ENCODE measurements around the gene MAP4K4.
A peak's percentile ranks its signal among the peaks of the same experiment; 100 is the strongest.

MAP4K4 gene

DNA sequence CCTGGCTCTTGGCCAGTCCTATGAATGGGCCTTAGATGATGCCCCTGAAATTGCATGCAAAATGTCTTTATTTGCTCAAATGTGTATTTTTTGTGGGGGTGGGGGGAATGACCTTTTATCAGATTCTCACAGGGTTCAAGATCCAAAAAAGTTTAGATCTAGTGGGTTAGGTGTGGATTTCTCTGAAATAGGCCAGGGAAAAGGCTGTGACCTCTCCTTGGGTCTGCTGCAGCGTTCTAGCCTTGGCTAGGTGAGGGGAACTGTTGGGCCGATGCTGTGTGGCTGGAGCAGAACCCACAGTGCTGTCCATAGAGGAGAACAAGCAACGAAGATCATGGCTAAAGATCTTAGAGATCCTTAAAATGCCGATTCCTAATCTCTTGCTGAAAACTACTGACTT is 163.9 kb downstream of the MAP4K4 start:
- peaks cover 1% of the 10 kb centered on the region for H3K79me1 ChIP-seq (ENCODE audit: low read depth, low read length)
- no peak overlapping the region for H3K4ac ChIP-seq (ENCODE audit: low read length)
- no peak overlapping the region for H2BK120ac ChIP-seq (ENCODE audit: low read depth, low read length)
- no peak overlapping the region for H3K27ac ChIP-seq (replicated peaks; ENCODE audit: low read length)
- H3K4me1 ChIP-seq (ENCODE audit: control insufficient read depth in 2 of 2, insufficient read depth in 1 of 2, low read depth in 1 of 2, low read length in 2 of 2) = peaks cover 2% of the 10 kb centered on the region in 2 donors
- H4K91ac ChIP-seq (ENCODE audit: low read depth, low read length, poor library complexity) = no peak overlapping the region
- H3K4me3 ChIP-seq (ENCODE audit: low read length in 2 of 2) = no peak overlapping the region
- no peak overlapping the region for H2AK5ac ChIP-seq (ENCODE audit: low read depth, low read length)
- no CpG with 5 or more reads among the region's 4 CpGs for WGBS, 2 donors (ENCODE audit: extremely low coverage in 2 of 2, insufficient read length in 2 of 2, insufficient replicate concordance in 1 of 2)
- H4K8ac ChIP-seq (ENCODE audit: low read depth, low read length) = no peak overlapping the region
- H3K18ac ChIP-seq (ENCODE audit: low read length) = no peak overlapping the region
- no peak overlapping the region for H3K9ac ChIP-seq (ENCODE audit: low read depth, low read length, poor library complexity)
- H3K9me3 ChIP-seq (replicated peaks in 1 of 2; ENCODE audit: control insufficient read depth in 2 of 2, insufficient read depth in 1 of 2, low read depth in 1 of 2, low read length in 2 of 2) = no peaks in the 10 kb centered on the region
- no peak overlapping the region for H3K4me2 ChIP-seq (ENCODE audit: insufficient read depth, low read length, poor library complexity, severe bottlenecking)
- no peak overlapping the region for H3K14ac ChIP-seq (ENCODE audit: low read length)
- H2BK12ac ChIP-seq (ENCODE audit: low read length) = no peak overlapping the region
- H2BK5ac ChIP-seq (ENCODE audit: low read length) = no peak overlapping the region
- peaks cover 26 to 96% of the 10 kb centered on the region in 2 donors for H3K36me3 ChIP-seq (replicated peaks in 1 of 2; ENCODE audit: control insufficient read depth in 2 of 2, insufficient read depth in 2 of 2, low read length in 2 of 2)
- no peak overlapping the region for H3K23ac ChIP-seq (ENCODE audit: low read depth, low read length, poor library complexity)
- DNase-seq (ENCODE audit: low spot score) = no peak
- H2AFZ ChIP-seq (ENCODE audit: low read length) = no peak overlapping the region
- H2BK15ac ChIP-seq (ENCODE audit: low read length) = no peak overlapping the region
- H3K27me3 ChIP-seq (ENCODE audit: control insufficient read depth in 3 of 3, insufficient read depth in 3 of 3, low read depth in 1 of 3, low read length in 3 of 3) = no peaks in the 10 kb centered on the region

DNA sequence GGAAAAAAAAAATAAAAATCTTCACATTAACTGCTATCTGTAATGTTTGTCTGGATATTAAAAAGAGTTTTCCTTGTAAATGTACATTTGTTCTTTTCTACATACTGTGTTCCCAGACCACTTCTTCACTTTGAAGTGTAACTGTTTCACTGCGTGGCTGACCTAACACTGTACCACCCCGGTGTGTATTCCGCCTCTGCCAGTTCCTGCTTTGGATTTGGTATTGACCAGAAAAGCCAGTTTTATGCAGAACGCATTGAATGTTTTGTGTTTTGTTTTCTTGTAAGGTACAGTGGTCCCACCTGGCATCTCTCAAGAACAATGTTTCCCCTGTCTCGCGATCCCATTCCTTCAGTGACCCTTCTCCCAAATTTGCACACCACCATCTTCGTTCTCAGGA is 166.0 kb downstream of the MAP4K4 start:
- Histone ChIP-seq H3K9me3 (replicated peaks in 1 of 2; ENCODE audit: control insufficient read depth in 2 of 2, insufficient read depth in 1 of 2, low read depth in 1 of 2, low read length in 2 of 2) (no peaks in the 10 kb centered on the region), H3K4me2 (ENCODE audit: insufficient read depth, low read length, poor library complexity, severe bottlenecking) (no peak overlapping the region), H3K27ac (replicated peaks; ENCODE audit: low read length) (no peak overlapping the region), H3K4ac (ENCODE audit: low read length) (no peak overlapping the region), H3K4me3 (ENCODE audit: low read length in 2 of 2) (no peak overlapping the region), H2AK5ac (ENCODE audit: low read depth, low read length) (no peak overlapping the region), H2BK120ac (ENCODE audit: low read depth, low read length) (no peak overlapping the region), H3K18ac (ENCODE audit: low read length) (no peak overlapping the region), H2AFZ (ENCODE audit: low read length) (no peak overlapping the region), H3K79me1 (ENCODE audit: low read depth, low read length) (peaks cover 1% of the 10 kb centered on the region), H3K36me3 (replicated peaks in 1 of 2; ENCODE audit: control insufficient read depth in 2 of 2, insufficient read depth in 2 of 2, low read length in 2 of 2) (peaks cover 39 to 99% of the 10 kb centered on the region in 2 donors), H2BK12ac (ENCODE audit: low read length) (no peak overlapping the region), H3K27me3 (ENCODE audit: control insufficient read depth in 3 of 3, insufficient read depth in 3 of 3, low read depth in 1 of 3, low read length in 3 of 3) (peaks cover 0 to 1% (median 0%) of the 10 kb centered on the region in 3 experiments), H2BK15ac (ENCODE audit: low read length) (no peak overlapping the region), H3K4me1 (ENCODE audit: control insufficient read depth in 2 of 2, insufficient read depth in 1 of 2, low read depth in 1 of 2, low read length in 2 of 2) (peaks cover 2% of the 10 kb centered on the region in 2 donors), H4K8ac (ENCODE audit: low read depth, low read length) (no peak overlapping the region), H3K23ac (ENCODE audit: low read depth, low read length, poor library complexity) (no peak overlapping the region), H4K91ac (ENCODE audit: low read depth, low read length, poor library complexity) (no peak overlapping the region), H3K14ac (ENCODE audit: low read length) (no peak overlapping the region), H2BK5ac (ENCODE audit: low read length) (no peak overlapping the region), H3K9ac (ENCODE audit: low read depth, low read length, poor library complexity) (no peak overlapping the region)
- no peak for DNase-seq (ENCODE audit: low spot score)
- no CpG with 5 or more reads among the region's 7 CpGs for WGBS, 2 donors (ENCODE audit: extremely low coverage in 2 of 2, insufficient read length in 2 of 2, insufficient replicate concordance in 1 of 2)

DNA sequence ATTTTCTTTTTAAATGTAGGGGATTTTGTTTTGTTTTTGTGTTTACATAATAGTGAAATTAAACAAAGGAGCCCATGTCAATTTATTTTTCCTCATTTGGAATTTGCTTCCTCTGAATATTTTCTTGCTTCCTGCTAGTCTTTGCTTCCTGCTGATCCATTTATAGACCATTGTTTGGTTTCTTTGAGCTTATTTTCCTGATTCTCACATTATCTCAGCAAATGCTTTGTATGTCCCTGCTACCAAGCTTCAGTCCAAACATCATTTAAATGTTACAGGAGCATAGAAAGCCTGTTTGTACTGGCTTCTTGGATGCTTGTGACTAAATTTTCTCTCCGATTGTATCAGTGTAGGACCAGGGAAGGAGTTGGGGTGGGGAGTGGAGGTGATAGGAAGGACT is 166.9 kb downstream of the MAP4K4 start:
- Histone ChIP-seq H3K4me1 (ENCODE audit: control insufficient read depth in 2 of 2, insufficient read depth in 1 of 2, low read depth in 1 of 2, low read length in 2 of 2) (peaks cover 2% of the 10 kb centered on the region in 2 donors), H3K14ac (ENCODE audit: low read length) (no peak overlapping the region), H3K79me1 (ENCODE audit: low read depth, low read length) (peaks cover 1% of the 10 kb centered on the region), H3K27me3 (ENCODE audit: control insufficient read depth in 3 of 3, insufficient read depth in 3 of 3, low read depth in 1 of 3, low read length in 3 of 3) (peaks cover 0 to 2% (median 0%) of the 10 kb centered on the region in 3 experiments), H2AFZ (ENCODE audit: low read length) (no peak overlapping the region), H3K4me3 (ENCODE audit: low read length in 2 of 2) (no peak overlapping the region), H3K9ac (ENCODE audit: low read depth, low read length, poor library complexity) (no peak overlapping the region), H2BK12ac (ENCODE audit: low read length) (no peak overlapping the region), H3K18ac (ENCODE audit: low read length) (no peak overlapping the region), H3K4ac (ENCODE audit: low read length) (no peak overlapping the region), H3K27ac (replicated peaks; ENCODE audit: low read length) (no peak overlapping the region), H4K91ac (ENCODE audit: low read depth, low read length, poor library complexity) (no peak overlapping the region), H2AK5ac (ENCODE audit: low read depth, low read length) (no peak overlapping the region), H2BK120ac (ENCODE audit: low read depth, low read length) (no peak overlapping the region), H3K4me2 (ENCODE audit: insufficient read depth, low read length, poor library complexity, severe bottlenecking) (no peak overlapping the region), H2BK15ac (ENCODE audit: low read length) (no peak overlapping the region), H3K36me3 (replicated peaks in 1 of 2; ENCODE audit: control insufficient read depth in 2 of 2, insufficient read depth in 2 of 2, low read length in 2 of 2) (peaks cover 41 to 99% of the 10 kb centered on the region in 2 donors), H3K23ac (ENCODE audit: low read depth, low read length, poor library complexity) (no peak overlapping the region), H2BK5ac (ENCODE audit: low read length) (no peak overlapping the region), H4K8ac (ENCODE audit: low read depth, low read length) (no peak overlapping the region), H3K9me3 (replicated peaks in 1 of 2; ENCODE audit: control insufficient read depth in 2 of 2, insufficient read depth in 1 of 2, low read depth in 1 of 2, low read length in 2 of 2) (no peaks in the 10 kb centered on the region)
- no peak for DNase-seq (ENCODE audit: low spot score)
- WGBS, 2 donors (ENCODE audit: extremely low coverage in 2 of 2, insufficient read length in 2 of 2, insufficient replicate concordance in 1 of 2) = no CpG with 5 or more reads among the region's 1 CpG

DNA sequence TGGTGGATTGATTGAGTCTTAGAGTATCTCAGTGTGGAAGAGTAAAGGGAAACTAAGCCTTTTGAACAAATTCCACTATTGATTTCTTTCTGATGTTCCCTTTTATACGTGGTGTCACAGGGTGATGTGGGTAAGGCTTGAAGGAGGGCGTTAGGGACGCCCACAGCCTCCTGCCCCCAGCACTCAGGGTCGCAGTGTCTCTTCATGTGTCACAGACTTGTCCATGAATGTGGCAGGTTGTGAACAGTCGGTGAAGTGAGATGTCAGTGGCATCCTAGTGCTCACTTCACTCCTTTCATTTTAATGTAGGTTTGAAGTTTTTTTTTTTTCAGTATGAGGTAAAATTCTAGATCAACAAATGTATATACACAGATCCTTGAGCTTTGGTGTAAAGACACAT is 171.0 kb downstream of the MAP4K4 start:
- H3K27me3 ChIP-seq (ENCODE audit: control insufficient read depth in 3 of 3, insufficient read depth in 3 of 3, low read depth in 1 of 3, low read length in 3 of 3) = peaks cover 0 to 2% (median 0%) of the 10 kb centered on the region in 3 experiments
- H2AFZ ChIP-seq (ENCODE audit: low read length) = no peak overlapping the region
- H3K4me2 ChIP-seq (ENCODE audit: insufficient read depth, low read length, poor library complexity, severe bottlenecking) = no peak overlapping the region
- peaks cover 2% of the 10 kb centered on the region in 2 donors for H3K4me1 ChIP-seq (ENCODE audit: control insufficient read depth in 2 of 2, insufficient read depth in 1 of 2, low read depth in 1 of 2, low read length in 2 of 2)
- H3K23ac ChIP-seq (ENCODE audit: low read depth, low read length, poor library complexity) = peak overlapping the region; percentile 61
- H2BK5ac ChIP-seq (ENCODE audit: low read length) = no peak overlapping the region
- H3K4ac ChIP-seq (ENCODE audit: low read length) = no peak overlapping the region
- no peak overlapping the region for H2BK12ac ChIP-seq (ENCODE audit: low read length)
- no peak overlapping the region for H3K9ac ChIP-seq (ENCODE audit: low read depth, low read length, poor library complexity)
- no peak overlapping the region for H4K8ac ChIP-seq (ENCODE audit: low read depth, low read length)
- H2AK5ac ChIP-seq (ENCODE audit: low read depth, low read length) = no peak overlapping the region
- no peak overlapping the region for H2BK120ac ChIP-seq (ENCODE audit: low read depth, low read length)
- H3K14ac ChIP-seq (ENCODE audit: low read length) = no peak overlapping the region
- H3K27ac ChIP-seq (replicated peaks; ENCODE audit: low read length) = no peak overlapping the region
- H4K91ac ChIP-seq (ENCODE audit: low read depth, low read length, poor library complexity) = no peak overlapping the region
- WGBS, 2 donors (ENCODE audit: extremely low coverage in 2 of 2, insufficient read length in 2 of 2, insufficient replicate concordance in 1 of 2) = no CpG with 5 or more reads among the region's 5 CpGs
- H3K9me3 ChIP-seq (replicated peaks in 1 of 2; ENCODE audit: control insufficient read depth in 2 of 2, insufficient read depth in 1 of 2, low read depth in 1 of 2, low read length in 2 of 2) = no peaks in the 10 kb centered on the region
- no peak overlapping the region for H3K4me3 ChIP-seq (ENCODE audit: low read length in 2 of 2)
- H3K79me1 ChIP-seq (ENCODE audit: low read depth, low read length) = peaks cover 3% of the 10 kb centered on the region
- DNase-seq (ENCODE audit: low spot score) = no peak
- H3K18ac ChIP-seq (ENCODE audit: low read length) = no peak overlapping the region
- peaks cover 52 to 99% of the 10 kb centered on the region in 2 donors for H3K36me3 ChIP-seq (replicated peaks in 1 of 2; ENCODE audit: control insufficient read depth in 2 of 2, insufficient read depth in 2 of 2, low read length in 2 of 2)
- no peak overlapping the region for H2BK15ac ChIP-seq (ENCODE audit: low read length)
